ENCODE results near the gene SNX10.
A peak's percentile ranks its signal among the peaks of the same experiment; 100 is the strongest.

Gene SNX10

GRCh38 chr7:26317211-26317610 is 25.5 kb downstream of the SNX10 start:
- no peaks in the 10 kb centered on the region for H3K4me1 ChIP-seq (ENCODE audit: control insufficient read depth in 2 of 2, insufficient read depth in 2 of 2, low read length in 2 of 2)
- no peaks in the 10 kb centered on the region for H3K27me3 ChIP-seq (ENCODE audit: control insufficient read depth in 2 of 2, insufficient read depth in 2 of 2, low read length in 2 of 2)
- H3K4me3 ChIP-seq (ENCODE audit: low read length in 2 of 2), result no peak overlapping the region
- no peaks in the 10 kb centered on the region for H3K36me3 ChIP-seq (ENCODE audit: control insufficient read depth in 2 of 2, insufficient read depth in 2 of 2, low read length in 2 of 2)
- H3K9me3 ChIP-seq (ENCODE audit: control insufficient read depth in 2 of 2, low read length in 2 of 2), result no peaks in the 10 kb centered on the region
- H3K27ac ChIP-seq (ENCODE audit: low read depth in 2 of 2, low read length in 2 of 2), result no peak overlapping the region
- H3K9ac ChIP-seq (ENCODE audit: low read depth in 1 of 2, low read length in 2 of 2), result no peak overlapping the region

GRCh38 chr7:26318921-26319320 is 27.3 kb downstream of the SNX10 start:
- no peaks in the 10 kb centered on the region for H3K4me1 ChIP-seq (ENCODE audit: control insufficient read depth in 2 of 2, insufficient read depth in 2 of 2, low read length in 2 of 2)
- H3K9ac ChIP-seq (ENCODE audit: low read depth in 1 of 2, low read length in 2 of 2), result no peak overlapping the region
- H3K4me3 ChIP-seq (ENCODE audit: low read length in 2 of 2), result no peak overlapping the region
- no peaks in the 10 kb centered on the region for H3K36me3 ChIP-seq (ENCODE audit: control insufficient read depth in 2 of 2, insufficient read depth in 2 of 2, low read length in 2 of 2)
- no peaks in the 10 kb centered on the region for H3K27me3 ChIP-seq (ENCODE audit: control insufficient read depth in 2 of 2, insufficient read depth in 2 of 2, low read length in 2 of 2)
- no peaks in the 10 kb centered on the region for H3K9me3 ChIP-seq (ENCODE audit: control insufficient read depth in 2 of 2, low read length in 2 of 2)
- no peak overlapping the region for H3K27ac ChIP-seq (ENCODE audit: low read depth in 2 of 2, low read length in 2 of 2)

GRCh38 chr7:26319636-26320035 is 28.0 kb downstream of the SNX10 start:
- H3K27me3 ChIP-seq (ENCODE audit: control insufficient read depth in 2 of 2, insufficient read depth in 2 of 2, low read length in 2 of 2), result no peaks in the 10 kb centered on the region
- no peaks in the 10 kb centered on the region for H3K4me1 ChIP-seq (ENCODE audit: control insufficient read depth in 2 of 2, insufficient read depth in 2 of 2, low read length in 2 of 2)
- H3K9me3 ChIP-seq (ENCODE audit: control insufficient read depth in 2 of 2, low read length in 2 of 2), result no peaks in the 10 kb centered on the region
- no peak overlapping the region for H3K9ac ChIP-seq (ENCODE audit: low read depth in 1 of 2, low read length in 2 of 2)
- no peak overlapping the region for H3K4me3 ChIP-seq (ENCODE audit: low read length in 2 of 2)
- H3K27ac ChIP-seq (ENCODE audit: low read depth in 2 of 2, low read length in 2 of 2), result no peak overlapping the region
- H3K36me3 ChIP-seq (ENCODE audit: control insufficient read depth in 2 of 2, insufficient read depth in 2 of 2, low read length in 2 of 2), result no peaks in the 10 kb centered on the region

DNA sequence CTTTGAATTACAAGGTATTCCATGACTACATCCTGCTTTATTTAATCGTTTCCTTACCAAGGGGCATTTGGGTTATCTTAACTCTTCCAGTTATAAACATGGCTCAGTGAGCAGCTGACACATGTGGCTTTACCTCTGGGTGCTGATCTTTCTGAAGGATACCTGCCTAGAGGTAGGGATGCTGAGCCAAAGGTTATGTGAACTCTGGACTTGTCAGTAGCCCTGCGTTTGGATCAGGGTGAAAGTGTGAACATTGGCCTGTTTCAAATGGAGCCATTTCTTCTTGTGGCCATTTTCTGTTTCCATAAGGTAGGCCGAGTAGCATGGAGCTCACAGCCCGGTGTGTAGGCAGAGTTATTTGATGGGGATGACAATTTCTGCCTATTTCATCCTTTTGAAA is 29.2 kb downstream of the SNX10 start:
- no peak overlapping the region for H3K9ac ChIP-seq (ENCODE audit: low read depth in 1 of 2, low read length in 2 of 2)
- no peaks in the 10 kb centered on the region for H3K27me3 ChIP-seq (ENCODE audit: control insufficient read depth in 2 of 2, insufficient read depth in 2 of 2, low read length in 2 of 2)
- no peak overlapping the region for H3K4me3 ChIP-seq (ENCODE audit: low read length in 2 of 2)
- H3K9me3 ChIP-seq (ENCODE audit: control insufficient read depth in 2 of 2, low read length in 2 of 2), result no peaks in the 10 kb centered on the region
- H3K4me1 ChIP-seq (ENCODE audit: control insufficient read depth in 2 of 2, insufficient read depth in 2 of 2, low read length in 2 of 2), result no peaks in the 10 kb centered on the region
- H3K27ac ChIP-seq (ENCODE audit: low read depth in 2 of 2, low read length in 2 of 2), result no peak overlapping the region
- no peaks in the 10 kb centered on the region for H3K36me3 ChIP-seq (ENCODE audit: control insufficient read depth in 2 of 2, insufficient read depth in 2 of 2, low read length in 2 of 2)

GRCh38 chr7:26321435-26321834 is 29.8 kb downstream of the SNX10 start:
- no peaks in the 10 kb centered on the region for H3K36me3 ChIP-seq (ENCODE audit: control insufficient read depth in 2 of 2, insufficient read depth in 2 of 2, low read length in 2 of 2)
- H3K4me3 ChIP-seq (ENCODE audit: low read length in 2 of 2), result no peak overlapping the region
- no peak overlapping the region for H3K9ac ChIP-seq (ENCODE audit: low read depth in 1 of 2, low read length in 2 of 2)
- no peaks in the 10 kb centered on the region for H3K27me3 ChIP-seq (ENCODE audit: control insufficient read depth in 2 of 2, insufficient read depth in 2 of 2, low read length in 2 of 2)
- H3K9me3 ChIP-seq (ENCODE audit: control insufficient read depth in 2 of 2, low read length in 2 of 2), result no peaks in the 10 kb centered on the region
- H3K27ac ChIP-seq (ENCODE audit: low read depth in 2 of 2, low read length in 2 of 2), result no peak overlapping the region
- H3K4me1 ChIP-seq (ENCODE audit: control insufficient read depth in 2 of 2, insufficient read depth in 2 of 2, low read length in 2 of 2), result no peaks in the 10 kb centered on the region

- Histone ChIP-seq H3K4me1 (ENCODE audit: control insufficient read depth in 2 of 2, insufficient read depth in 2 of 2, low read length in 2 of 2) (no peaks in the 10 kb centered on the region), H3K36me3 (ENCODE audit: control insufficient read depth in 2 of 2, insufficient read depth in 2 of 2, low read length in 2 of 2) (no peaks in the 10 kb centered on the region), H3K9ac (ENCODE audit: low read depth in 1 of 2, low read length in 2 of 2) (no peak overlapping the region), H3K27me3 (ENCODE audit: control insufficient read depth in 2 of 2, insufficient read depth in 2 of 2, low read length in 2 of 2) (no peaks in the 10 kb centered on the region), H3K4me3 (ENCODE audit: low read length in 2 of 2) (no peak overlapping the region), H3K9me3 (ENCODE audit: control insufficient read depth in 2 of 2, low read length in 2 of 2) (no peaks in the 10 kb centered on the region), H3K27ac (ENCODE audit: low read depth in 2 of 2, low read length in 2 of 2) (no peak overlapping the region)
Measured at GRCh38 chr7:26326211-26326610, 34.5 kb downstream of the SNX10 start.

DNA sequence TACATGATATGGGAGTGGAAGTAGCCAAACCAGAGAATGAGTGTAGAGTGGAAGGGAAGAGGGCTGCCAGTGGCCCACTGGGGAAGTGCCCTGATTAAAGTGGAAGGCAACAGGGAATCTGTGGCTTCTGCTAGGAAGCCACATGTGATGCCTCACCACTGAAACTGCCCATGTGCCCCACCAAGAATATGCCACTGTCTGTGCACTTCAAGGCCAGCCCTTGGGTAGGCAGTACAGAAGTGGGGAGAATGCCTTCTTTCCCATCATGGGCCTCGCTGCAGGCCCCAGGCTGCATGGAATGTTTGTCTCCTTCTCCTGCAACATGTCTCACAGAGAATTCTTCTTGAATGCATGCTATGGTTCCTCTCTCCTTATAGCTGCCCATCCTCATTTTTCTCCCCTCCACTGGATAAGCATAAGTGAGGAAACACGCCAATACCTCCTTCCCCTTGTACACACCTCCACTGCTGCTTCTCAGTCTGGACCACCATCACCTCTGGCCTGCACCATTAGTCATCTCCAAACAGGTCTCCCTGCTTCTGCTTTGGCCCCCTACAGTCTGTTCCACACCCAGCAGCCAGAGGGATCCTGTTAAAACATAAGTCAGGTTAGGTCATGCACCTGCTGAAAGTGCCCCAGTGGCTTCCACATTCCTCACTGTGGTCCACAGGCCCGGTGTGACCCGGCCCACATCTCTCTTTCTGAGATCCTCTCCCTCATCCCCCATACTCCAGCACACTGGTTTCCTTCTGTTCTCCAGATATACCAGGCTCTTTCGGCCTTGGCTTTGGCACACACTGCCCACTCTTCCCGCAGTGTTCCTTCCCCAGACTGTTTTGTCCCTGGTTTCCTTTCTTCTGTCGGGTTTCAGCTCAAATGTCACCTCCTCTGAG is 37.1 kb downstream of the SNX10 start:
- no peaks in the 10 kb centered on the region for H3K4me1 ChIP-seq (ENCODE audit: control insufficient read depth in 2 of 2, insufficient read depth in 2 of 2, low read length in 2 of 2)
- H3K9me3 ChIP-seq (ENCODE audit: control insufficient read depth in 2 of 2, low read length in 2 of 2), result no peaks in the 10 kb centered on the region
- H3K4me3 ChIP-seq (ENCODE audit: low read length in 2 of 2), result no peak overlapping the region
- no peak overlapping the region for H3K9ac ChIP-seq (ENCODE audit: low read depth in 1 of 2, low read length in 2 of 2)
- H3K27me3 ChIP-seq (ENCODE audit: control insufficient read depth in 2 of 2, insufficient read depth in 2 of 2, low read length in 2 of 2), result no peaks in the 10 kb centered on the region
- H3K36me3 ChIP-seq (ENCODE audit: control insufficient read depth in 2 of 2, insufficient read depth in 2 of 2, low read length in 2 of 2), result no peaks in the 10 kb centered on the region
- H3K27ac ChIP-seq (ENCODE audit: low read depth in 2 of 2, low read length in 2 of 2), result no peak overlapping the region

DNA sequence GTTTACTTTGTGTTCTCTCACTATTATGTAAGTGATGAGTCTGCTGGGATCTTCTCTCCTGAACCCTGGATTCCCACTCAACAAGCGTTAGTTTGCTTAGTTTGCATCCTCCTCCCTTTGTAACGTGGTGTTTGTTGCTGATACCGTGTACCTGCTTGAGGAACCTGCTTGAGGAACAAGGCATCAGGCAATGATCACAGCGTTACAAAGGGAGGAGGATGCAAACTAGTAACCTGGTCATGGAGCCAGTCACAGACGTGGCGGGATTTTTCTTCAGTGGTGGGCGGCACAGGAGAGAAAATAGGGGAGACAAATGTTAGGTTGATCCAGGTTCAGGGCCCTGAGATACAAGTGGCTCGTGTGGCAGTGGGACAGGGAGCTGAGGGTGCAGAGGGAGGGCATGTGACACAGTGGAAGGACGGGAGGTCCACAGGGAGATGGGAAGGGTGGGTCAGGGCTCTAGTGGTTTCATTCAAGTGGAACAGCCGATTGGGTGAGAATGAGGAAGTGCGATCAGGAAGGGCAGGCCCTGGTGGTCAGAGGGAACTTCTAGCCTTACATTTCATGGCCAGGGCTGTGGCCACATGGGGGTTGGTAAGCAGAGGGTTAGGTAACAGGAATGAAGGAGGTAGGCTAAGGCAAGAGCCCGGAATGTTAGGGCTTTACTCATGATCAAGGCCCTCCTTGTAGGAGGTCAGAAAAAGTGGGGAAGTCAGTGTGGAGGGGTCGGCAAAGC is 38.0 kb downstream of the SNX10 start:
- H3K4me3 ChIP-seq (ENCODE audit: low read length in 2 of 2), result no peak overlapping the region
- H3K27ac ChIP-seq (ENCODE audit: low read depth in 2 of 2, low read length in 2 of 2), result peak overlapping the region in 1 of 2 donors; percentile 9
- H3K9ac ChIP-seq (ENCODE audit: low read depth in 1 of 2, low read length in 2 of 2), result no peak overlapping the region
- no peaks in the 10 kb centered on the region for H3K4me1 ChIP-seq (ENCODE audit: control insufficient read depth in 2 of 2, insufficient read depth in 2 of 2, low read length in 2 of 2)
- no peaks in the 10 kb centered on the region for H3K9me3 ChIP-seq (ENCODE audit: control insufficient read depth in 2 of 2, low read length in 2 of 2)
- H3K27me3 ChIP-seq (ENCODE audit: control insufficient read depth in 2 of 2, insufficient read depth in 2 of 2, low read length in 2 of 2), result no peaks in the 10 kb centered on the region
- no peaks in the 10 kb centered on the region for H3K36me3 ChIP-seq (ENCODE audit: control insufficient read depth in 2 of 2, insufficient read depth in 2 of 2, low read length in 2 of 2)

- no peaks in the 10 kb centered on the region for H3K4me1 ChIP-seq (ENCODE audit: control insufficient read depth in 2 of 2, insufficient read depth in 2 of 2, low read length in 2 of 2)
- no peaks in the 10 kb centered on the region for H3K36me3 ChIP-seq (ENCODE audit: control insufficient read depth in 2 of 2, insufficient read depth in 2 of 2, low read length in 2 of 2)
- no peak overlapping the region for H3K27ac ChIP-seq (ENCODE audit: low read depth in 2 of 2, low read length in 2 of 2)
- H3K9me3 ChIP-seq (ENCODE audit: control insufficient read depth in 2 of 2, low read length in 2 of 2), result no peaks in the 10 kb centered on the region
- H3K4me3 ChIP-seq (ENCODE audit: low read length in 2 of 2), result no peak overlapping the region
- no peaks in the 10 kb centered on the region for H3K27me3 ChIP-seq (ENCODE audit: control insufficient read depth in 2 of 2, insufficient read depth in 2 of 2, low read length in 2 of 2)
- H3K9ac ChIP-seq (ENCODE audit: low read depth in 1 of 2, low read length in 2 of 2), result no peak overlapping the region
Measured at GRCh38 chr7:26331113-26331512, 39.5 kb downstream of the SNX10 start.

DNA sequence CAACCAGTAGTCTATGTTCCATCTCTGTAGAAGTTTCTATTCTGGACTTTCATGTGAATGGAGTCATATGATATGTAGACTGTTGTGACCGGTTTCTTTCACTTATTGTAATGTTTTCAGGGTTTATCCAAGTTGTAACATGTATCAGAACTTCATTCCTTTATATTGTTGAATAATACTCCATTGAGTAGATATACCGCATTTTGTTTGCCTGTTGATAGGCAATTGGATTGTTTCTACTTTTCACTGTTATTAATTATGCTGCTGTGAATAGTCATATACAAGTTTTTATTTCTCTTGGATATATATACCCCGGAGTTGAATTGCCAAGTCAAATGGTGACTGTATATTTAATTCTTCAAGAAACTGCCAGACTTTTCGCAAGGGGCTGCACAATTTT is 40.1 kb downstream of the SNX10 start:
- no peak overlapping the region for H3K27ac ChIP-seq (ENCODE audit: low read depth in 2 of 2, low read length in 2 of 2)
- no peaks in the 10 kb centered on the region for H3K9me3 ChIP-seq (ENCODE audit: control insufficient read depth in 2 of 2, low read length in 2 of 2)
- H3K4me1 ChIP-seq (ENCODE audit: control insufficient read depth in 2 of 2, insufficient read depth in 2 of 2, low read length in 2 of 2), result no peaks in the 10 kb centered on the region
- H3K9ac ChIP-seq (ENCODE audit: low read depth in 1 of 2, low read length in 2 of 2), result no peak overlapping the region
- H3K4me3 ChIP-seq (ENCODE audit: low read length in 2 of 2), result no peak overlapping the region
- H3K27me3 ChIP-seq (ENCODE audit: control insufficient read depth in 2 of 2, insufficient read depth in 2 of 2, low read length in 2 of 2), result no peaks in the 10 kb centered on the region
- no peaks in the 10 kb centered on the region for H3K36me3 ChIP-seq (ENCODE audit: control insufficient read depth in 2 of 2, insufficient read depth in 2 of 2, low read length in 2 of 2)

All from mucosa of rectum (tissue), 2 donors.